H1 (cell line): ENCODE data around the gene S100PBP. TPM values are rescaled to one million over a fixed set of nuclear protein-coding genes. Genes with fewer than 3 reads are reported as not detected.

Experiments used
- ASH2L ChIP-seq: fragments of 200-600, 300-600 bp; sonication (generic); IDR thresholded peaks from one replicate; pipeline ENCODE4 v1.7.1; 2017; ENCODE audit warnings: low read length
- BRCA1 ChIP-seq: IDR thresholded peaks from 2 replicates; pipeline ENCODE4 v1.6.1; 2012; ENCODE audit warnings: low read depth, low read length, improper control_type of control experiment
- CHD1 ChIP-seq: IDR thresholded peaks from 2 replicates; pipeline ENCODE4 v1.6.1; 2012; ENCODE audit warnings: low read depth, low read length, improper control_type of control experiment
- CHD7 ChIP-seq: fragments of 300-600 bp; sonication (generic); IDR thresholded peaks from 2 replicates; pipeline ENCODE4 v1.7.1; 2012; ENCODE audit warnings: low read length, moderate library complexity, mild to moderate bottlenecking, inconsistent platforms; ENCODE audit not compliant: insufficient replicate concordance
- CTCF ChIP-seq, 3 experiments: IDR thresholded peaks; 1 replicate in 2 of 3; 2 replicates in 1 of 3; pipeline versions ENCODE4 v1.5.1 to v1.6.1; 2011; ENCODE audit warnings: low read length in 3 of 3, mild to moderate bottlenecking in 3 of 3, inconsistent platforms in 2 of 3, low read depth in 1 of 3, moderate library complexity in 1 of 3; ENCODE audit not compliant: insufficient read depth in 1 of 3; ENCODE audit errors: control extremely low read depth in 1 of 3
- HDAC2 ChIP-seq, 2 experiments: fragments of 300-600 bp in 1 of 2; sonication (generic) in 1 of 2; IDR thresholded peaks; 2 replicates each; pipeline ENCODE4 v1.6.1; 2011 to 2012; ENCODE audit warnings: low read depth in 2 of 2, low read length in 2 of 2, mild to moderate bottlenecking in 2 of 2, moderate library complexity in 2 of 2, borderline replicate concordance in 1 of 2, inconsistent platforms in 1 of 2
- PHF8 ChIP-seq: fragments of 200-600 bp; sonication (generic); conservative IDR thresholded peaks from 2 replicates; pipeline ENCODE4 v1.7.1; 2012; ENCODE audit warnings: low read depth, mild to moderate bottlenecking, inconsistent platforms, low read length, moderate library complexity
- SIX5 ChIP-seq: IDR thresholded peaks from 2 replicates; pipeline ENCODE4 v1.6.1; 2011; ENCODE audit warnings: mild to moderate bottlenecking, low read depth, low read length
- SP4 ChIP-seq: IDR thresholded peaks from 2 replicates; pipeline ENCODE4 v1.6.1; 2012; ENCODE audit warnings: low read length, inconsistent platforms
- TEAD4 ChIP-seq: IDR thresholded peaks from 2 replicates; pipeline ENCODE4 v1.6.1; 2012; ENCODE audit warnings: low read depth, low read length, inconsistent platforms, mixed read lengths
- polyA plus RNA-seq, 7 experiments: library from polyadenylated mRNA; depleted of rRNA in 3 of 7; stranded (reverse) in 5 of 7; unstranded in 2 of 7; fragments of >200 nt in 5 of 7; fragments of 200-250 nt in 2 of 7; gene quantifications; 1 replicate in 5 of 7; 2 replicates in 1 of 7; 4 replicates in 1 of 7; pipeline versions ENCODE4 v1.2.1 to v1.2.3, GENCODE V29; 2011 to 2013; ENCODE audit warnings: missing spikeins in 2 of 7, mixed read lengths in 2 of 7
- total RNA-seq: library from RNA; stranded (reverse); fragmentation: NEBNext Ultra II Directional; extraction: Animal tissue kit (Norgen Biotek cat#: 25700); gene quantifications from 2 replicates; pipeline ENCODE4 v1.2.1, GENCODE V29; 2021

S100PBP gene
- total and polyA plus RNA-seq, 2 of the 8 experiments (the other 6 are each of a cell fraction or from before 2014, with no cell fraction given), result 43.8 to 68.3 TPM

GRCh38 chr1:32907435-32907834, 90.0 kb downstream of the S100PBP start (continued):
- no peak for TF ChIP-seq CHD7
- no peak for TF ChIP-seq PHF8
- TF ChIP-seq HDAC2 (IDR thresholded peaks at IDR 0.05; ENCODE audit: borderline replicate concordance in 1 of 2, low read depth in 2 of 2, low read length in 2 of 2), result no peak
- TF ChIP-seq SP4, result no peak
- TF ChIP-seq BRCA1, result no peak
- no peak for TF ChIP-seq CTCF (IDR thresholded peaks at IDR 0.05; ENCODE audit: control extremely low read depth in 1 of 3, insufficient read depth in 1 of 3, low read depth in 1 of 3, low read length in 3 of 3)
- no peak for TF ChIP-seq ASH2L
- no peak for TF ChIP-seq CHD1
- no peak for TF ChIP-seq SIX5
- TF ChIP-seq TEAD4, result no peak
